Measurements from ENCODE around the gene PTBP1. TPM values are rescaled to one million over a fixed set of nuclear protein-coding genes. Genes with fewer than 3 reads are reported as not detected.

The PTBP1 gene
- total and polyA plus RNA-seq, 2 donors (not counting 3 experiments of a cell fraction or from before 2014, with no cell fraction given): 382 to 623 TPM

DNA sequence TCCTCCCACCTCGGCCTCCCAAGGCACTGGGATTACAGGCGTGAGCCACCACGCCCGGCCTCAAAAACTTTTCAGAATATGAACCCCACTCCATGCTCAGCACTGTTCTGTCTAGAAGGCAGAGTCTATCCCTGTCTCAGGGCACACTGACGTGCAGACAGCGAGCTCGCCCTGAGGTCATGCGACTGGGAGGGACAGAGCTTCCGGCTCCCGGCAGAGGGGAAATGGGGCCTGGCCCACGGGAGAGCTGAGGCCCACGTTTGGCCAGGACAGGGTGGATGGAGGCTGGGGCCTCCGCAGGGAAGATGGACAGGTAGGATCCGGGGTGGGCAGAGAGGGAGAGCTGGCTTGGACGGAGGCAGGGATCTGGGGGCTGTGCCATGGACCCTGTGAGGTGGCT, 27.6 kb downstream of the PTBP1 start:
- CTCF ChIA-PET: interaction anchor here (0.7 kb wide), 1 partner anchor 23 kb away, joined by 3 read pairs; no protein-coding TSS in a partner anchor
- no TSS peak for BruUV-seq (replicated peaks)
- Histone ChIP-seq H3K4me3 (replicated peaks in 1 of 3; ENCODE audit: insufficient read depth in 1 of 3, low read depth in 1 of 3, low read length in 3 of 3) (no peak overlapping the region), H3K9me1 (replicated peaks; ENCODE audit: control insufficient read depth, extremely low read depth, insufficient read depth, low read length) (no peaks in the 10 kb centered on the region), H3K4me1 (ENCODE audit: control insufficient read depth, extremely low read depth, insufficient read depth, low read length) (no peaks in the 10 kb centered on the region), H3K9ac (replicated peaks; ENCODE audit: extremely low read depth, insufficient read depth, low read length) (no peak overlapping the region), H3K79me2 (ENCODE audit: control insufficient read depth, insufficient read depth, low read length) (no peaks in the 10 kb centered on the region), H3K4me2 (ENCODE audit: insufficient read depth, low read length) (no peak overlapping the region), H2AFZ (ENCODE audit: low read depth, low read length) (no peak overlapping the region), H3K36me3 (ENCODE audit: control insufficient read depth in 2 of 2, extremely low read depth in 1 of 2, insufficient read depth in 2 of 2, low read length in 2 of 2) (no peaks in the 10 kb centered on the region), H4K20me1 (replicated peaks; ENCODE audit: control insufficient read depth, extremely low read depth, insufficient read depth, low read length) (no peaks in the 10 kb centered on the region), H3K9me3 (replicated peaks; ENCODE audit: control insufficient read depth, insufficient read depth, low read length) (no peaks in the 10 kb centered on the region), H3K27me3 (ENCODE audit: control insufficient read depth in 2 of 2, insufficient read depth in 2 of 2, low read length in 2 of 2) (no peaks in the 10 kb centered on the region), H3K27ac (ENCODE audit: insufficient read depth, low read depth, low read length) (no peak overlapping the region)
- dilution Hi-C loops (cut with MboI; ENCODE audit: extremely low pct_ligation_motif_present, low sequenced_read_pairs) (no loop called here), intact Hi-C loops (cut with micrococcal nuclease) (no loop called here)
- DNase-seq (ENCODE audit: low read depth, low spot score) (no peak), FAIRE-seq (no peak)
- POLR2A ChIA-PET: no interaction called here
- no peak for TF ChIP-seq MYC (IDR thresholded peaks at IDR 0.05; ENCODE audit: low read depth, low read length)
- TF ChIP-seq EZH2 (IDR thresholded peaks at IDR 0.05; ENCODE audit: borderline replicate concordance, low read depth, low read length, severe bottlenecking): no peak
- TF ChIP-seq GATA2 (IDR thresholded peaks at IDR 0.05; ENCODE audit: insufficient read depth, insufficient read length, low read depth, low read length): no peak
- TF ChIP-seq POLR2A (IDR thresholded peaks at IDR 0.05; ENCODE audit: low read depth, low read length): no peak
- no peak for TF ChIP-seq JUN (IDR thresholded peaks at IDR 0.05; ENCODE audit: borderline replicate concordance, insufficient read depth, insufficient read length, low read depth)
- TF ChIP-seq FOS (IDR thresholded peaks at IDR 0.05; ENCODE audit: borderline replicate concordance, insufficient read depth, low read length): no peak
- TF ChIP-seq POLR2AphosphoS5 (IDR thresholded peaks at IDR 0.05; ENCODE audit: insufficient read depth, low read depth, low read length): no peak
- TF ChIP-seq, protein P1, sequence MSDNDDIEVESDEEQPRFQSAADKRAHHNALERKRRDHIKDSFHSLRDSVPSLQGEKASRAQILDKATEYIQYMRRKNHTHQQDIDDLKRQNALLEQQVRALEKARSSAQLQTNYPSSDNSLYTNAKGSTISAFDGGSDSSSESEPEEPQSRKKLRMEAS (IDR thresholded peaks at IDR 0.05; ENCODE audit: insufficient read depth, insufficient read length): no peak
- TF ChIP-seq CTCF (IDR thresholded peaks at IDR 0.05; ENCODE audit: extremely low read depth in 1 of 2, insufficient read depth in 1 of 2, low read depth in 1 of 2, low read length in 2 of 2): no peak

All from endothelial cell of umbilical vein (primary cell).